T-helper 2 cell treated with Interferon-gamma antibody and Interleukin-4, amounts not matched to agents 100 ng/mL and 5 ng/mL, for 36 hours (primary cell): ENCODE measurements around the gene CST9. TPM values are rescaled to one million over a fixed set of nuclear protein-coding genes. Genes with fewer than 3 reads are reported as not detected.
"Not testable (repeated sequence)": the region's sequence is repeated elsewhere in the genome, so short reads cannot be mapped to it uniquely, and the experiment has no call there.

Source experiments
- intact Hi-C: fragments of 100-400 bp; cut with micrococcal nuclease; formaldehyde crosslinking; loops from one replicate; pipeline ENCODE4 v1.15.1; 2023
- total RNA-seq: library from RNA; stranded (reverse); gene quantifications from 2 replicates; pipeline ENCODE4 v1.2.3, GENCODE V29; 2022

Gene CST9
- total RNA-seq, 1 donor from 2014 or later: not detected

- intact Hi-C loops: no loop called here
These were observed 18.6 kb upstream of the CST9 start for GRCh38 chr20:23624324-23624691.

GRCh38 chr20:23623666-23624323 is 18.1 kb upstream of the CST9 start:
- intact Hi-C loops: no loop called here

- intact Hi-C loops: no loop called here
These were observed 17.2 kb upstream of the CST9 start for GRCh38 chr20:23622839-23623343.

GRCh38 chr20:23622401-23622800 is 16.7 kb upstream of the CST9 start:
- intact Hi-C loops: not testable (repeated sequence)

- intact Hi-C loops: not testable (repeated sequence)
These were observed 15.1 kb upstream of the CST9 start for GRCh38 chr20:23620670-23621386.

- intact Hi-C loops: no loop called here
These were observed 8.4 kb upstream of the CST9 start for GRCh38 chr20:23614163-23614562.

GRCh38 chr20:23613676-23614075 is 8.0 kb upstream of the CST9 start:
- intact Hi-C loops: no loop called here

GRCh38 chr20:23612396-23612795 is 6.7 kb upstream of the CST9 start:
- intact Hi-C loops: no loop called here

- intact Hi-C loops: no loop called here
These were observed 3.9 kb upstream of the CST9 start for GRCh38 chr20:23609486-23610109.

- intact Hi-C loops: no loop called here
These were observed 2.6 kb upstream of the CST9 start for GRCh38 chr20:23608251-23608846.

GRCh38 chr20:23607497-23608245 is 2.0 kb upstream of the CST9 start:
- intact Hi-C loops: no loop called here

- intact Hi-C loops: loop anchor here (1.0 kb wide), 2 partner anchors 165 to 256 kb away; partner anchors contain the start of gene NXT1
These were observed 934 bp upstream of the CST9 start for GRCh38 chr20:23606652-23607049.

GRCh38 chr20:23604306-23604705 is 1.4 kb downstream of the CST9 start:
- intact Hi-C loops: no loop called here

- intact Hi-C loops: no loop called here
These were observed 2.4 kb downstream of the CST9 start for GRCh38 chr20:23603321-23603720.

GRCh38 chr20:23602699-23603098 is 3.0 kb downstream of the CST9 start:
- intact Hi-C loops: no loop called here

GRCh38 chr20:23602241-23602640 is 3.5 kb downstream of the CST9 start:
- intact Hi-C loops: no loop called here

GRCh38 chr20:23601715-23602114 is 4.0 kb downstream of the CST9 start:
- intact Hi-C loops: no loop called here

GRCh38 chr20:23598481-23598880 is 7.2 kb downstream of the CST9 start:
- intact Hi-C loops: no loop called here

- intact Hi-C loops: no loop called here
These were observed 9.0 kb downstream of the CST9 start for GRCh38 chr20:23596579-23597250.

- intact Hi-C loops: no loop called here
These were observed 9.8 kb downstream of the CST9 start for GRCh38 chr20:23595941-23596340.
